Measurements from ENCODE around the gene GPR34. TPM values are rescaled to one million over a fixed set of nuclear protein-coding genes. Genes with fewer than 3 reads are reported as not detected.
"Not testable (repeated sequence)": the region's sequence is repeated elsewhere in the genome, so short reads cannot be mapped to it uniquely, and the experiment has no call there.

GPR34 gene, protein sequence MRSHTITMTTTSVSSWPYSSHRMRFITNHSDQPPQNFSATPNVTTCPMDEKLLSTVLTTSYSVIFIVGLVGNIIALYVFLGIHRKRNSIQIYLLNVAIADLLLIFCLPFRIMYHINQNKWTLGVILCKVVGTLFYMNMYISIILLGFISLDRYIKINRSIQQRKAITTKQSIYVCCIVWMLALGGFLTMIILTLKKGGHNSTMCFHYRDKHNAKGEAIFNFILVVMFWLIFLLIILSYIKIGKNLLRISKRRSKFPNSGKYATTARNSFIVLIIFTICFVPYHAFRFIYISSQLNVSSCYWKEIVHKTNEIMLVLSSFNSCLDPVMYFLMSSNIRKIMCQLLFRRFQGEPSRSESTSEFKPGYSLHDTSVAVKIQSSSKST
- 1 to 10 TPM; 1.7 to 2.7 (median 1.8) TPM for total RNA-seq

- H3K4me3 ChIP-seq: peak within 1 kb of the TSS; percentile 3
- TF ChIP-seq POLR2AphosphoS5 (IDR thresholded peaks at IDR 0.05): no peak
- TF ChIP-seq CTCF (IDR thresholded peaks at IDR 0.05): no peak
- no peak for TF ChIP-seq EP300 (IDR thresholded peaks at IDR 0.05)
- no peak for TF ChIP-seq POLR2A (IDR thresholded peaks at IDR 0.05)
- 65% methylated on average over 8 of the region's 8 CpGs for WGBS
- H3K27ac ChIP-seq: no peak within 1 kb of the TSS
- no peaks in the 10 kb centered on the region for H3K27me3 ChIP-seq
- no peaks in the 10 kb centered on the region for H3K36me3 ChIP-seq
- H3K9me3 ChIP-seq: no peaks in the 10 kb centered on the region
- peaks cover 5% of the 10 kb centered on the region for H3K4me1 ChIP-seq
- DNase-seq (ENCODE audit: low spot score in 2 of 2): no peak
These were observed at the start of gene GPR34 for GRCh38 chrX:41688835-41689234. Gene GPR34, plus strand, starts transcription at chrX:41688973. Its CDS starts 6,661 bp downstream, at chrX:41695634.

- not testable (repeated sequence) for H3K27me3 ChIP-seq; H3K4me3 ChIP-seq; H3K9me3 ChIP-seq; H3K27ac ChIP-seq; H3K36me3 ChIP-seq; DNase-seq (ENCODE audit: low spot score in 2 of 2); H3K4me1 ChIP-seq
- 53% methylated on average over 2 of the region's 2 CpGs for WGBS
These were observed 42.6 kb upstream of the GPR34 start for GRCh38 chrX:41646201-41646600.

GRCh38 chrX:41653125-41653524, 35.6 kb upstream of the GPR34 start:
- DNase-seq (ENCODE audit: low spot score in 2 of 2): no peak
- no peak overlapping the region for H3K4me3 ChIP-seq
- H3K4me1 ChIP-seq: no peaks in the 10 kb centered on the region
- H3K36me3 ChIP-seq: peaks cover 5% of the 10 kb centered on the region
- 91% methylated on average over 4 of the region's 4 CpGs for WGBS
- TF ChIP-seq POLR2AphosphoS5 (IDR thresholded peaks at IDR 0.05): no peak
- TF ChIP-seq EP300 (IDR thresholded peaks at IDR 0.05): no peak
- TF ChIP-seq POLR2A (IDR thresholded peaks at IDR 0.05): no peak
- no peak for TF ChIP-seq CTCF (IDR thresholded peaks at IDR 0.05)
- no peaks in the 10 kb centered on the region for H3K9me3 ChIP-seq
- no peak overlapping the region for H3K27ac ChIP-seq
- no peaks in the 10 kb centered on the region for H3K27me3 ChIP-seq

DNA sequence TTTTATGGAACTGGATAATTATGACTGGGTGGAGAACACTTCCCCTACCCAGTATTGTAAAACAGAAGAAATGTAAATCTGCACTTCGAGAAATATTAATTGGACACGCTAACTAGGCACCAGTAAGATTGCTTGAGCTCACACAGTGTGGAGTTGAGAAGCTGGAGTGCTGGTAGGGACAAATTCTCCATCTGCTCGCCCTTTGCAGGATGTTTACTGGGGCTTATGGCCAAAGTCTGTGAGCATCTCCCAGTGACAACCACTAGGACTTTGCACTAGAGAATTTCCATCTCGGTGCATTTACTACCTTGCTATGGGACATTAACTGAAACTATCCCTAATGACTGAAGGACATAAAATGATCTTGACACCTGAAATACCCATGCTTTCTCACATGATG, 33.7 kb upstream of the GPR34 start:
- H3K9me3 ChIP-seq: no peaks in the 10 kb centered on the region
- H3K4me1 ChIP-seq: no peaks in the 10 kb centered on the region
- H3K4me3 ChIP-seq: no peak overlapping the region
- H3K36me3 ChIP-seq: peaks cover 20% of the 10 kb centered on the region
- WGBS: 85% methylated on average over 4 of the region's 4 CpGs
- TF ChIP-seq EP300 (IDR thresholded peaks at IDR 0.05) (no peak), POLR2AphosphoS5 (IDR thresholded peaks at IDR 0.05) (no peak), POLR2A (IDR thresholded peaks at IDR 0.05) (no peak), CTCF (IDR thresholded peaks at IDR 0.05) (no peak)
- DNase-seq (ENCODE audit: low spot score in 2 of 2): no peak
- no peak overlapping the region for H3K27ac ChIP-seq
- H3K27me3 ChIP-seq: no peaks in the 10 kb centered on the region

DNA sequence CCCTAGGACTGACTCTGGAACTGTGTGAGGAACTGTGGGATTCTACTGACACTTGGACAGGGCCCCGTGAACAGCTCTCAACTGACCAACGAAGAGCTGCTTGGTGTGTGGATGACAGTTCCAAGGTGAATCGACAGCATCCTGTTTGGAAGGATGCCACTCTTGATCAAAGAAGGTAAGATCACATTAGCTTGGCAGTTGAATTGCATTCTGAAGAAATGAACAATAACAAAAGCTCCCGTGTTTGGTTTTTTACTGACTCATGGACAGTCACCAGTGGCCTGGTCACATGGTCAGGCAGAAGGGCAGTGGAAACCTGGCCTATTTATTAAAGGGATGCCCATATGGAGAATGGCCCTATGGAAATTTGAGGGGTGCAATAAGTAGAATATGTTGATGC, 33.1 kb upstream of the GPR34 start:
- H3K27me3 ChIP-seq: no peaks in the 10 kb centered on the region
- no peak for DNase-seq (ENCODE audit: low spot score in 2 of 2)
- no peak overlapping the region for H3K4me3 ChIP-seq
- H3K27ac ChIP-seq: no peak overlapping the region
- WGBS: 82% methylated on average over 4 of the region's 4 CpGs
- H3K36me3 ChIP-seq: peaks cover 20% of the 10 kb centered on the region
- no peaks in the 10 kb centered on the region for H3K9me3 ChIP-seq
- TF ChIP-seq POLR2A (IDR thresholded peaks at IDR 0.05) (no peak), CTCF (IDR thresholded peaks at IDR 0.05) (no peak), POLR2AphosphoS5 (IDR thresholded peaks at IDR 0.05) (no peak), EP300 (IDR thresholded peaks at IDR 0.05) (no peak)
- no peaks in the 10 kb centered on the region for H3K4me1 ChIP-seq

Measured in suprapubic skin (tissue), 4 donors.